Measurements from ENCODE around the gene RAB23.
"Not testable (repeated sequence)": the region's sequence is repeated elsewhere in the genome, so short reads cannot be mapped to it uniquely, and the experiment has no call there.

The RAB23 gene

GRCh38 chr6:57221936-57222742, at the start of gene RAB23:
Gene RAB23 (minus strand): TSS chr6:57222307. CDS start chr6:57210380, 11,927 bp downstream.
- DNase-seq = peak; percentile 66

GRCh38 chr6:57268294-57268640, 46.2 kb upstream of the RAB23 start:
- DNase-seq = no peak

- no peak for DNase-seq
These were observed 45.6 kb upstream of the RAB23 start for GRCh38 chr6:57267586-57268293.

GRCh38 chr6:57265755-57266221, 43.7 kb upstream of the RAB23 start:
- DNase-seq = no peak

DNA sequence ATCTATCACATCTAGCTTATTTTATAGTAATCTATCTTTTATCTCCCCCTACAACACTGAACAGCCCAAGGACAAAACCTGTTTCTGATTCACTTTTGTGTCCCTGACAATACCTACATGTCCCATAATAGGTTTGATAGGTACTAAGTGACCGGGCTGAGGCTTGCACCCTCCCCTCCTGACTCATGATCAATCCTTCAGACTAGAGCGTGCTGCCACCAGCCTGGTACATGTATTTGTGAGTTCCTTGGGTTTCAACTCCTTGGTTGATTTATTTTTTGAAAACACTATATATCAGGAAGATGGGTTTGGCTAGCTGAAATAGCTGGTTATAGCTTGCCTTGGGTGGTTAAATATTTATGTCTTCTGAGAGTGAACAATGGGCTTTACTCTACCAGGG, 41.6 kb upstream of the RAB23 start:
- DNase-seq = no peak

GRCh38 chr6:57262901-57263694, 41.0 kb upstream of the RAB23 start:
- DNase-seq = no peak

- no peak for DNase-seq
These were observed 40.4 kb upstream of the RAB23 start for GRCh38 chr6:57262488-57262887.

DNA sequence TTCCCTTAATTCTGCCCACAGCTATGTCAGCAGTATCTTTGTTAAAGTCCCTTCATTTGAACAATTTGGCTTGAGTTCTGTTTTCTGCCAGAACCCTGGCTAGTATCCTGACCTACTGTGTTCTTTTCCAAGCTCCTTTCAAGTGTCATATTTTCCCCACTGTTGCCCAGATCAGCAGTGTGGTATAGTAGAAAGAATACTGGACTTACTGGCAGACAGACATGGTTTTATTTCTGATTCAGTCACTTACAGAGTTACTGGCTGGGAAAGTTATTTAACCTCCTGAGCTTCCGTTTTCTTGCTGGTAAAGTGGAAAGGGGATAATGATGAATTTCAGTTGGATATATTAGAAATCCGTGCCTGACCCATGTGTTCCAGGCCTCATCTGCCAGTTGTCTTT, 39.8 kb upstream of the RAB23 start:
- no peak for DNase-seq

GRCh38 chr6:57259064-57259463, 37.0 kb upstream of the RAB23 start:
- no peak for DNase-seq

DNA sequence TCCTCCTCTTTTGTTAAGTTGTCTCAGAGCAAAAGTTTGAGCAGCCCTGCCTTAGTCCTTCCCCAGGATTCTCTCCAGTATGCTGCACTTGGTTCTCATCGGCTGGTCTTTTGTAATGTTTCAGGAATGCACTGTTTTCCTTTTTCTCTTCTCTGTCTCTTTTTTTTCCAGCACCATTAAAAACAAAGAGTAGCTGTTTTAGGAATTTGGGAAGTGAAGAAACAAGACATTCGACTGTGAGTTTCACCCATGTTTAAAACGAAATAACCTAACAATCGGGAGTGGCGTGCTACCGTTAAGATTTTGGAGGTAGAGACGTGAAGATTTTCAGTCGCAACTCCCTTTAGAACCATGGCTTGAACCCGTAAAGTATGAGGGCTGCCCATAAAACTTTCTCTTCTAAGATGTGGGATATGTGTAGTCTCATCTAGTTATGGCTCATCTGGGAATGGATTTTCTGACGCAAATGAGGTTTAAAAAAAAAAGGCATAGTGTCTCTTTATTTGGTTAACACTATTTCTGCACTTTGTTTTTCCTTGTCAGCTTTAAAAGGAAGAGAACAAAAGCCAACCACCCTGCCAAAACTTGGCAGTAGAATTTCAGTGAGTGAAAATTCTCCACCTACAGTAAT, 35.9 kb upstream of the RAB23 start:
- DNase-seq = no peak

DNA sequence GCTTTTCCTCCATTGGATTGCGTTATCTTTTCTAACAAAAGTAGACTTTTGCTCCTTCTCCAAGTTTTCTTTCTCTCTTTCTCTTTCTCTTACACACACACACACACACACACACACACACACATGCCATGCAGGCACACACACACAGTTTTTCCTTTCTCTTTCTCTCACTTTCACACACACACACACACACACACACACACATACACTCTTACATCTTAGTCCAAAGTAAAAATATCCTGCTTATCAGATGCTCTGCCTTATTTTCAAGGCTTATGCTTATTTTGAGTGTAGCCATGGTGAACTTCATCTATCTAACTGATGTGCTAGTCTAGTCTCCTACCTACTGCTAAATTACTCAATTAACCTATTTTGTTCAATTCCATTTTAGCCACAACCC, 34.4 kb upstream of the RAB23 start:
- DNase-seq = no peak

DNA sequence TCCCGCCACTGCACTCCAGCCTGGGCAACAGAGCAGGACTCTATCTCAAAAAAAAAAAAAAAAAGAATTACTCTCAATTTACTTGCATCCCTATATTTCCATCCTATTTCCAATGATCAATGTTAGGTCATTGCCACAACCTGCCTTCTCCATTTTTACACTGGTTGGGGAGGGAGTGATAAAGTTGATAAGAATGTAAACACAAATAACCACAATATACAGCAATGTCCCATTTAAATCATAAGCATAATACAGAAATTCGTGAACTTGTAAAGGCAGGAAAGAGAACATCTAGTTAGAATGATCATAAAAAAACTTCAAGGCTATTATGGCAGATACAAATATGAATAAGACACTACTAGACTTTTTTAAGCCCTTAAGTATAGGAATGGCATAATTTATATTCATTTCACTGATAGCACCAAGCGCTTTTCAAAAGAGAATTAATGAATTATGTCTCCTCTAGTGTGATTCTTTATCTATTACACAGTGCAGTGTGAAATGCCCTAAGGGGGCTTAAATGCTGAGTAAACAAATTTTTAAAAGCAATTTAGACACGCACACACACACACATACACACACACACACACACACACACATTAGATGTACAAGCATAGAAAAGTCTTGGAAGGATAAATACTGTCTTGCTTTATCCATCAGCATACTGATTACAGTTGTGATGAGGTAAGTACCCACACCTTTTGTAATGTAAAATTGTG, 33.5 kb upstream of the RAB23 start:
- no peak for DNase-seq

DNA sequence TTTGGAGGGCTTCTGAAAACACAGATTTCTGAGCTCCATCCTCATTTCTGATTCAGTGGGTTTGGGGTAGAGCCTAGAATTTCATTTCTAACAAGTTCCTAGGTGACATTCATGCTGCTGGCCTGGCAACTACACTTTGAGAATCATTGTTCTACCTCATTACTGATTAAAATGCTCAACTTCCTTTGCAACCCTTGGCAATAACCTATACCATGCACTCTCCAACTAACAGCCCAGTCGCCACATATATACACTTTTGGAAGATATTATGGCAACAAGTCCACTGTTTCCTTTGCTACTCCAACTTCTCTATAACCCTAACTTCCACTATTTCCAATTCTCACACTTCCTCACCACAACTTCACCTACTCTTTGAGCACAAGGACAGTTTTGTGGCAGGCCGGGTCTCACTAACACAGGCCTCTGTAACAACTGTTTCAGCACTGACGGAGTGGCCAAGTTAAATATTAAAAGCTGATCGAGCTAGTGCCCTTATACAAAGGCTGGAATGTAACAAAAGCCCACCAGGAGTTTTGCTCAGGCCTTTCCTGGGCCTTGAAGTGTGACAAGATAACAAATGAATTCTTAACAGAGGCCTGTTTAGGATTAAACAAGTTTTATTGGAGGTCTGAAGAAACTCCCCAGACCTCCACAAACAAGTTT, 32.1 kb upstream of the RAB23 start:
- DNase-seq = no peak

- no peak for DNase-seq
These were observed 30.9 kb upstream of the RAB23 start for GRCh38 chr6:57252975-57253374.

DNA sequence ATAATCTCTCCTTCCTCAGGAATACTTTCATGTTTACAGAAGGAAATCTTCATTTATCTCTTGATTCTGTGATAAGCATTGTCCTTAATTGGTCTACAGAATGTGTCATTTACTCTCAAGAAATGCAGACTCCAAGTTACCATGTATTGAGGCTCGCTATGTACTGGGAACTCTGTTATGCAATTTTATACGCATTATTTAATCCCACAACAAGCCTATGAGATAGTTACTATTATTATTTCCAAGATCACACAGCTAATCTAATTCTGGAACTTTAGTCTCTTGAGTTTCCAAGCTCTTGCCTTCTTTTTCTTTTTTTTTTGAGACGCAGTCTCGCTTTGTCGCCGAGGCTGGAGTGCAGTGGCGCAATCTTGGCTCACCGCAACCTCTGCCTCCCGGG, 30.0 kb upstream of the RAB23 start:
- DNase-seq = no peak

GRCh38 chr6:57250348-57250747, 28.2 kb upstream of the RAB23 start:
- DNase-seq = no peak

DNA sequence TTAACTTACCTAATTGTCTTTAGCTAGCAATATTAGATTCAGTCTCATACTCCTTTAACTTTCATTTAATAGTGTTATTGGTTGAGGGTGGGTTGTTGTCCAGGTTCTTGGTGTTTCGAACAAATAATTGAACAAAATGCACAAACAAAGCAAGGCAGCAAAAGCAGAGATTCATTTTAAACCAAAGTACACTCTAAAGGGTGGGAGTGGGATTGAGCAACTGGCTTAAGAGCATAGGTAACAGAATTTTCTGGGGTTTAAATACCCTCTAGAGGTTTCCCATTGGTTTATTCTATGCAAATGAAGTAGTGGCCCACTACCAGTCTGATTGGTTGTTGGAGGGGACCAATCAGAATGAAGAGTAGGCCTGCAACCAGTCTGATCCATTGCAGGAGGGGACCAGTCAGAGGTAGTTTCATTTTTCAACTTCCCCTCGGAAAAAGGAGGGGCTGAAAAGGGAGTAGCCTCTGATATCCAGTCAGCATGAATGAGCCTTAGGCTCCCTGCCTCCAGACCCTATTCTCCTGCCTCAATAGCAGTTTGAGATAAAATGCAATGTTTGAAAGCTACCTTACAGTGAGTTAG, 26.3 kb upstream of the RAB23 start:
- no peak for DNase-seq

GRCh38 chr6:57247603-57248002, 25.5 kb upstream of the RAB23 start:
- no peak for DNase-seq

DNA sequence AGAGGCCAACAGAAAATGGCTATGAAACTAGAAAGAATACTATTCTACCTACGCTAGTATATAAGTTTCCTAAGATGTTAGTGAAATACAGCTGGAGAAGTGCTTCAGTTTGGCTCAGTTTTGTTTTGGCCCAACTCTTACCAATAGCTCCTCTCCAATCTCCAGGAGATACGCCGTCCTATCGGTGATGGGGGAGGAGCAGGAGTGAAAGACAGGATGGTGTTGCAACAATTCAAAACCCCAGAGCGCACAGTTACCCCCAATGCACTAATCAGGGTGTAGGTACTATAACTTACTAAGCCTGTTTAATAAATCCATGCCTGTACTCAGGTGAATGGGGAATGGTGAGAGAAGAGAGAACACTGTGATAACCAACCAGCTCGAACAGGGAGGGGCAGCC, 24.2 kb upstream of the RAB23 start:
- DNase-seq = no peak

DNA sequence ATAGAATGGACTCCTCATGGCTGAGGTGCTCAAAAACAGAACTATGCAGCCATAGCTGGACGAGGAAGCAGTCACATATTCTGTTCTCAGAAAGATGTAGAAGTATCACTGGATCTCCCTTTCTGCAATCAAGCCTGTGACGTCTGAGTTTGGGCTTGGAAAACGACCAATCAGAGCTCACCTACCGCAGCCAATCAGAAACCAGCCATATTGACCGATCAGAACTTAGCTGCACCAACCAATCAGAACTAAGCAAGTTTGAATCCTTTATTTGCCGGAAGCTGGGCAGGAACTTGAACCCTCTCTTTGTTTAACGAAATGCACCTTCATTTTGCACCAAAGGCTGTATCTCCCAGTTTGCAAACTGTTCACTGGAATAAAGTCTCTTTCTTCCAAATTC, 21.8 kb upstream of the RAB23 start:
- DNase-seq = no peak

GRCh38 chr6:57243526-57243925, 21.4 kb upstream of the RAB23 start:
- not testable (repeated sequence) for DNase-seq

DNA sequence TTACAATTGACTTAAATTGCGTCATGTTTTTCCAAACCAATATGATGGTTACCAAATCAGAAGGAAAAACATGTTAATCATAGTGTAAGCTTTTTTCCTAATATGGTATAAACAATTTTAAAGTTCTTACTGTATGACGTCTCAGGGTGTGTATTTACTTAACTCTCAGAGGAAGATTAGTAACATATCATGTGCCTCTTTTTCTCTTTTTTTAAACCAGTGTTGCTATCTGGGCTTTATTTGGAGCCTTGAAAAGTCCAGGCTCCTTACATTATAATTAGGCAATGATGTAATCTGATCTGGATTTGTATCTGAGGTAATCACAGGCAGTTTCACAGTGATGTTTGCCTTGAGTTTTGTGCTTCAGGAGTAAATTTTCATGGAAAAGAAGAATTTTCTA, 20.4 kb upstream of the RAB23 start:
- no peak for DNase-seq

All from NCI-H1092 (cell line).